Prostate gland (tissue), 2 donors: ENCODE measurements around the gene ETFDH.

Source experiments
- CTCF ChIP-seq, 4 experiments: fragments of 200-600 bp in 2 of 4; fragments of 450-650 bp in 2 of 4; sonication (generic) in 2 of 4; IDR thresholded peaks; 1 replicate in 3 of 4; 2 replicates in 1 of 4; pipeline ENCODE4 v1.5.1; 2016 to 2019; ENCODE audit warnings: antibody characterized with exemption in 4 of 4, mild to moderate bottlenecking in 2 of 4, moderate library complexity in 2 of 4
- POLR2A ChIP-seq: fragments of 450-650 bp; IDR thresholded peaks from one replicate; pipeline ENCODE4 v1.6.1; 2016; ENCODE audit warnings: antibody characterized with exemption, mild to moderate bottlenecking

- TF ChIP-seq CTCF (IDR thresholded peaks at IDR 0.05) (no peak), POLR2A (no peak)
These were observed 10.0 kb downstream of the ETFDH start for GRCh38 chr4:158682066-158682465.
